ENCODE results near the gene TNNT2. TPM values are rescaled to one million over a fixed set of nuclear protein-coding genes. Genes with fewer than 3 reads are reported as not detected.

TNNT2 gene
- polyA plus RNA-seq, 1 donor, result 1,099 TPM

DNA sequence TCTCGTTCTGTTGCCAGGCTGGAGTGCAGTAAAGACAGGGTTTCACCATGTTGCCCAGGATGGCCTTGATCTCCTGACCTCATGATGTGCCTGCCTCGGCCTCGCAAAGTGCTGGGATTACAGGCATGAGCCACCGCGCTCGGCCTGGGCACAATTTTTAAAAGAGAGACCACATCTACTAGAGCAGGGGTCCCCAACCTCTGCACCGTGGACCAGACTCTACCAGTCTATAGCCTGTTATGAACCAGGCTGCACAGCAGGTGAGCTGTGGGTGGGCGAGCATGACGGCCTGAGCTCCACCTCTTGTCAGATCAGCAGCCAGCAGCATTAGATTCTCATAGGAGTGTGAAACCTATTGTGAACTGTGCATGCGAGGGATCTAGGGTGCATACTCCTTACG is 20.8 kb downstream of the TNNT2 start:
- DNase-seq (ENCODE audit: low read depth), result no peak

DNA sequence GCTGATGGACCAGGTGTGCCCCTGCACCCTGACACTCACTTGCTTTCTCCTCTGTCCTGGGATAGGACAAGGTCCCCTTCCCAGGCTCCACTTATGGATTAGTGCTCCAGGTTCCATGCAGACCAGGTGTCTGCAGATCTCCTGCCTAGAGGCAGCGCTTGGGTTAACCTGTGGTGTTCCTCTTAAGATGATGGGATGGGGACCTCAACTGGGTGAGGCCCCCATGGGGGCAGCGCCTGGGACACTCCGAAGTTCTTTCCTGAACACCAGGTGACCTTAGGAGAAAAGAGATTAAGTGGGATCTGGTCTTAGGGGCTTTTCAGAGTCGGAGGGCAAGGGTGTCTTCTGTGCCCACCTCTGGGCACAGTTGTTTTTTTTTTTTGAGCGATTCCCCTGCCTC is 21.2 kb downstream of the TNNT2 start:
- DNase-seq (ENCODE audit: low read depth), result no peak

DNA sequence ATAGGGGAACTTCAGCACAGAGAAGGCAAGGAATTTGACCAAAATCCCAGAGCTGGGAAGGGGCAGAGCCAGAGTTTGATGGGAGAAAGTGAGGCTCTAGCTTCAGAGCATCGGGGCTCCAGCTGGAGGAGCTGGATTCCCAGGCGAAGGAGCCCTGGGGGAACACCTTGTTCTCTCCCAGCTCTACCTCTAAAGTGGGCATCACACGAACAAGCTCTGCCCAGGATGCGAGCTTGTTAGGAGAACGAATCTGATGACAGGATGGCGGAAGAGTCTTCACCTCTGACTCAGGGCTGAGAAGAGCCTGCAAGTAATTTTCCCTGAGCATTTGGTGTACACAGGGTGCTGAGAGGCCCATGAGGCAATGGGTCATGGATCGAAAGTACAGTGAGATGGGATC is 22.0 kb downstream of the TNNT2 start:
- DNase-seq (ENCODE audit: low read depth), result no peak

DNA sequence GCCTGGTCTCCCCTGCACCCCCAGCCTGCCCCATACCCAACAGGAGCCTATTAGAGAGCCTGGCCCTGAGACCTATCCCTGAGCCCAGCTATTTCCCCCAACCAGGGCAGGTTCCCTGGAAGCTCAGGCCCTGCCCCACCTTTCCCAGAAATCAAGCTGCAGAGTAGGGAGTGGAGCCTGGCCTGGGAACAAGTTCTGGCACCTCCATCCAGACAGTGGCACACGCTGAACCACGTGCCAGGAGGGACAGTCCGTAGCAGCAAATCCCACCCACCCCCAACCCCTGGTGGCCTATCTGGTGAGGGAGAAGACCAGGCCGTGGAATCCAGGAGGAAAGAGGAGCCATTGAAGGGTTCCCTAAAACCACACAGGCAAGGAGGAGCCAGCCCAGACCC is 22.6 kb downstream of the TNNT2 start:
- no peak for DNase-seq (ENCODE audit: low read depth)

DNA sequence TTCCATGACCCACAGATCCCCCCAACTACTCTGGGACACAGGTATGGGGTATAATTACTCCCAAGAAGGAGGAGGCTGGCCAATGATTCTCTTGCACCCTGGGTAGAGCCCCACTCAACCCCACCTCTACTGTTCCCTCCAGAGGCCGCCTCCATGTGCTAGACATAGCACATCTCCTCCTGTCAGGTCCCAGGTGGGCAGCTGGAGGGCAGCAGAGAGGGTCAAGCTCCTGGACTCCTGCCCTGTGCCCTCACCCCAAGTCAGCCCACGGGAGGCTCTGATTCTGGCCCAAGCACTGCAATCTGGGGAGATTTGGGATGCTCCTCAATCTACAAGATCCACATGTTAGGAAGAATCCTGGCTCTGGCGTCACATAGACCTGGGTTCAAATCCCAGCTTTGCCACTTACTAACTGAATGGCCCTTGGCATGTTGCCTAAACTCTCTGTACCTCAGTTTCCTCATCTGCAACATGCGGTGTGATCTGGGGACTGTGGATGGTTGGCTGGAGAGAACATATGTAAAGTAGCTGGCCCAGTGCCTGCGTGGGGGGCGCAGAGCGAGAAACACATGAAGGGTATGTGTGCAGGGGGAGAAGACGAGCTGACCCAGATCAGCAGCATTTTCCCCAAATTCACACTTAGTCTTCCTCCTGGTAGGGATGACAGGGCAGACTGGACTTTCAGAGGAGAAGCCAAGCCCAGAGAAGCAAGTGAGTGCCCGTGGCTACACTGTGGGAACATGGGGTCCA is 23.2 kb downstream of the TNNT2 start:
- DNase-seq (ENCODE audit: low read depth), result no peak

DNA sequence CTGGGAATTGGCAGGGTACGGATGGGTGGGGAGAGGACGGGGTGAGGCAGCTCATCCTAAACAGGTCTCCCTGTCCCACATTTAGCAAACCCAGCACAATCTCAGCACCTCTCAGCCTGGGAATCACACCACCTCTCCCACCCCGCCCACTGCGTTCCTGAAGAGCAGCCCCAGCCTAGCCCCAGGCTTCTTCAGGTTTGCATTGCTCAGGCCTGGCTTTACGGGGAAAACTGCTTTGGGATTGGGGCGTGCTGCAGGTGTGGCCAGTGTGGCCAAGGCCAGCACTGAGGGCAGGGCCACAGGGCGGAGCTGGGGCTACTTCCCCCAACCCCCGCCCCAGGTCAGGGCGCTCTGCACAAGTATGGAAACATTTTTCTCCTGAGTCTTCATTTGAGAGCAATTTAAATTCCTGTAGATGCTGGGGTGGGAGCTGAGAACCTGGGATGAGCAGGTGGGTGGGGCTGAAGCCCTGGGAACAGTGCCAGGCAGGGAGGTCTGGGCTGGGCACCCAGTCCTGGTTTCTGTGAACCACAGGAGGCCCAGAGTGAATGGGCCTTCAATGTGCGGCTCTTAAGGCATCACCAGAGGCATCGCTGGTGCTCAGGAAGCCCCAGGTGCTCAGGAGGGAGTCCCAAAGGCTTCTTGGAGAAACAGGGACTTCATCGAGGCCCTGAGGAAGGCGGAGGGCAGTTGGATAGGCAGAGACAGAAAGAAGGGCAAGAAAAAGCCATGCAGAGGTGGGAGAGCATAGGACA is 24.1 kb downstream of the TNNT2 start:
- DNase-seq (ENCODE audit: low read depth), result no peak

DNA sequence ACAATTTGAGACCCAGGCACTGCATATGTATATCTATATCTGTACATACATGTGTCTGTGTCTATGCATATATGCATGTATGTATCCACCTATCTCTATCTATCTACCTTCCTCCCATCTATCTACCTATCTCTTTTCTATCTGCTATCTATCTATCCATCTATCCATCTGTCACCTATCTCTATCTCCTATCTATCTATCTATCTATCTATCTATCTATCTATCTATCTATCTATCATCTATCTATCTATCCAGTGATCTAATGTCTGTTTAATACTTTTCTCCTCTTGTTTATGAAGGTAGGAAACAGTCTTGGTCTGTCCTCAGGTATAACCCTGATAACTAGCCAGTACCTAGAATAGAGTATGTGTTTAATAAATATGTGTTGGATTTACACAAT is 25.9 kb downstream of the TNNT2 start:
- DNase-seq (ENCODE audit: low read depth), result no peak

DNA sequence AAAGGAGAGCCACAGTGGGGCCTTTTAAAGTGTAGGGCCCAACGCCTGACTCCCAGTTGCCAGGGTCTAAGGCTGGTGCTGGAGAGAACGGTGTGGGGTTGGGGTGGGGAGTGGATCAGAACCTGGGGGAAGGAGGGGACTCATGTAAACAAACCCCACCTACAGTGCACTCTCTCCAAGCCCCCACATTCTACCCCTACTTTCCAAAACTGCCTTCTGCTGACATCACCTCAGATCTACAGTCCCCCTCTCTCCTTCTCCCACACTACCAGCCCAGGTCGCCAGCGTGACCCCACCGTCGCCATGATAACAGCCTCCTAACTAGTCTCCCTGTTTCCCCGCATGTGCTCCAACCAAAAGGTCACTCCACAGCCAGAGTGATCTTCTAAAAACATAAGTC is 26.6 kb downstream of the TNNT2 start:
- no peak for DNase-seq (ENCODE audit: low read depth)

DNA sequence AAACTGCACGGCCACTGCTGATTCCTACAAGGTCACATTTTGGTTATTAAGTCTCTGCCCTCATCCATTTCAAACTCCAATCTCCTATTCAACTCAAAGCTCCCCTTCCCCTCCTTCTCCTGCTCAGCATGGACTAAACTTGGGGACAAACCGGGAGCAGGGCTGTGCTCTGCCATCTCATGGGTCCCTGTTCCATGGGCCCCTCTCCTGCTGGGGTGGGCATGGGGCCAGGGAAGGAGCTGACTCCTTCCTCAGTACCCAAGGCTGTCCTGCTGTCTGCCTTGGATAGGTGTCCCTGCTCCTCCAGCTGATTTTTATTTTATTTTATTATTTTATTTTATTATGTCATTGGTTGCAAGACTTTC is 27.1 kb downstream of the TNNT2 start:
- DNase-seq (ENCODE audit: low read depth), result no peak

DNA sequence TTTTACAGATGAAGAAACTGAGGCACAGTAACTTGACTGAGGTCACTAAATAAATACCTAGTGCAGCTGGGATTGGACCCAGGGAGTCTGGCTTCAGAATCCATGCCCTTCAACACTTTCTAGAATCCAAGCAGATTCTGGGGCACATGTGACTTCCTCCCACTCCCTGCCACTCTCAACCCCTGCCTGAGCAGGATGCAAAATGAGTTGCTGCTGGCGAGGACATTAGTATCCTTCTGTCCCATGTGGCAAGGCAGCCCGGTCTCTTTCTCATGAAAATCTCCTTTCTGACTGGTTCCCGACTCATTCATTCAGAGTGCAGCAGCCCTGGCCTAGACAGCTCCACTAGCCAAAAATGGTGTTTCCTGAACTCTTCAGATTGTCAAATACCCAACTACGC is 28.4 kb downstream of the TNNT2 start:
- DNase-seq (ENCODE audit: low read depth), result no peak

DNA sequence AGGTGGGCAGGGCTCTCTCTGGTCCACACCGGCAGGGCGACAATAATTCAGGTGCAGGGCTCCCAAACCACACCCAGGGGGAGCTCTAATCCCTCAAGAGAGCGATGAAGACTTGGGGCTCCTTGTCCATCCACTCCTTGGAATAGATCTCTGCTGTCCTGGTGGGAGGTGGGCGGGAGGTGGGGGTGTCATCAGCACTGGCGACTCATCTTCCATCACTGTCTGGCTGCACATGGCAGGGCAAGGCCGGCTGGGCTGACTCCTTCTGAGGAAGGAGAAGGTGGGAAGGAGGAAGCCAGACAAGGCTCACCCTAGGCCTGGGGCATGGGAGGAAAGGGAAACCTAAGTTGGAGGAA is 29.3 kb downstream of the TNNT2 start:
- no peak for DNase-seq (ENCODE audit: low read depth)

DNA sequence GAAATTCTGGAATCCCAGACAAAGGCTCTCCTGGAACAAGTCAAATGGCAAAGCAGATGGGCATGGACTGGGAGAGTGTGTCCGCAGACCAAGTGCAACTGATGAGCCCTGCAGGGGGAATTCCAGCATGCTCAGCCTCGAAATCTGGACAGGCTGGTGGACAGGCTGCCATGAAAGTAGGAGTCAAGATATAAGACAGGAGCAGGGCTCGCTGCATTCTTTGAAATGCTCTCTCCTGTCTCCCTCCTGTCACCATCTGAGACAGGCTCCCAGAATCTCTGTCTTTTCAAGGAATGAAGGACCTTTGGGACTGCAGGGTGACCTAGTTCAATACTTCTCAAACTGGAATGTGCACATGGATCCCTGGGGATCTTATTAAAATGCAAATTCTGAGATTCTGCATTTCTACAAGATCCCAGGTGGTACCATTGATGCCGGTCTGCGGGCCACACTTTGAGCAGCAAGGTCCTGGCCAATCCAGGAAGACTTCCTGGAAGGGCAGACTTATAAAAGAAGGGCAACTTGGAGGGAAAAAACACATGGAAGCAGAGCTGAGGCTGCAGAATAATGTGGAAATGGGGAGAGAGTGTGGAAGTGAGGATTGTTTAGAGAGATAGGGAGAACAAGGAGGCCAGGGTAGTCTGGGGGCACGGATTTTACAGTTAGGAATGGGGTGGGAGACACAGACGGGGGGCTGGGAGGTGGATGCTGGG is 29.8 kb downstream of the TNNT2 start:
- no peak for DNase-seq (ENCODE audit: low read depth)

DNA sequence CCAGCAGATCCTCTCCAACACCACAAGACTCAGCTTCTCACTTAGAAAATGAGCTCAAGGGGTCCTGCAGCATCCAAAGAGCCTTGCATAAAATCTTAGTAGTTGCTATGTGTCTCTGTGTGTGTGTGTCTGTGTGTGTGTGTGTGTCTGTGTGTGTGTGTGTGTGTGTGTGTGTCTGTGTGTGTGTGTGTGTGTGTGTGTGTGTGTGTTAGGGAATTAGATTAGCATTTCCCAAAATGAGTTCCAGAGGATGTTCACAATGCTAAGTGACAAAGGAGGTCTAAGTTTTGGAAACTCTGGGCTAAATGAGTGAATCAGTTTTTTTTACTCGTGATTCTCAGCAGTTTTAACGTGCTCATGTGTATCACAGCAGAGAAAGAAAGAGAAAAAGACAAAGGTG is 30.5 kb downstream of the TNNT2 start:
- no peak for DNase-seq (ENCODE audit: low read depth)

DNA sequence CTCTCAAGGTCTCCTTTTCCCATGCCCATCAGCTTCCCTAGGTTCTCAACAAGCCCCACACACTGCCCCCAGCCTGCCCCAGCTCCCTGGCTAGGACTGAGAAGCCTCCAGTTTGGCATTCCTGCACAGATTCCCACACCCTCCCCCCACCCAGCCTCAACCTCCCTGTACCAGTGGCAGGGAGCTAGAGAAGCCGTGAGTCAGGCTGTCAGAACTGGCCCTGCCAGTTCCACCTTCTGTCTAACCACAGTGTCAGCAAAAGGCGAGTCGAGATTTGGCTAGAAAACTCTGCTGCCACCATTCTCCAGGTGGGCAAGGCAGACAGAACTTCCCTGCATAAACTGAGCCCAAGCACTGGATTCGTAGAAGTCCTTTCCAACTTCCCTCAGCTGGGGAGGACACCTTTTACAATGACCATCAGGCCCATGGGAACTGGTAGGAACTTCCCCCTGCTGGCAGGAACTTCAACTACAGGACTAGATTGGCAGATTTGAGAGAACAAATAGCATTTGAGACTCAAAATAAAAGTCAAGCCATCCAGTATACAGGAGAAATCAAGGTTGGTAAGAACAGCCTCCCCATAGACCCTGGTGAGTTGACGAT is 31.0 kb downstream of the TNNT2 start:
- no peak for DNase-seq (ENCODE audit: low read depth)

DNA sequence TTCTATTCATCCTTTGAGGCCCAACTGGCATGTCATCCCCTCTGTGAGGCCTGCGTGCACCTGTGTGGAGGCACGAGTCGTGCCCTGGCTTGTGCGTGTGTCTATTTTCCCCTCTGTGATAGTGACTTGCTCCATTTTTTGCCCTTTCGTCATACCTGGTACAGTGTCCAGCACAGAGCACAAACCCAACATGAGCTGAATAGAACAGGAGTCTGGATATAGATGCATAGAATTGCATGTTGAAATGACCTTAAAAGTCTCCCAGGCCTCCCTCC is 32.5 kb downstream of the TNNT2 start:
- DNase-seq (ENCODE audit: low read depth), result no peak

DNA sequence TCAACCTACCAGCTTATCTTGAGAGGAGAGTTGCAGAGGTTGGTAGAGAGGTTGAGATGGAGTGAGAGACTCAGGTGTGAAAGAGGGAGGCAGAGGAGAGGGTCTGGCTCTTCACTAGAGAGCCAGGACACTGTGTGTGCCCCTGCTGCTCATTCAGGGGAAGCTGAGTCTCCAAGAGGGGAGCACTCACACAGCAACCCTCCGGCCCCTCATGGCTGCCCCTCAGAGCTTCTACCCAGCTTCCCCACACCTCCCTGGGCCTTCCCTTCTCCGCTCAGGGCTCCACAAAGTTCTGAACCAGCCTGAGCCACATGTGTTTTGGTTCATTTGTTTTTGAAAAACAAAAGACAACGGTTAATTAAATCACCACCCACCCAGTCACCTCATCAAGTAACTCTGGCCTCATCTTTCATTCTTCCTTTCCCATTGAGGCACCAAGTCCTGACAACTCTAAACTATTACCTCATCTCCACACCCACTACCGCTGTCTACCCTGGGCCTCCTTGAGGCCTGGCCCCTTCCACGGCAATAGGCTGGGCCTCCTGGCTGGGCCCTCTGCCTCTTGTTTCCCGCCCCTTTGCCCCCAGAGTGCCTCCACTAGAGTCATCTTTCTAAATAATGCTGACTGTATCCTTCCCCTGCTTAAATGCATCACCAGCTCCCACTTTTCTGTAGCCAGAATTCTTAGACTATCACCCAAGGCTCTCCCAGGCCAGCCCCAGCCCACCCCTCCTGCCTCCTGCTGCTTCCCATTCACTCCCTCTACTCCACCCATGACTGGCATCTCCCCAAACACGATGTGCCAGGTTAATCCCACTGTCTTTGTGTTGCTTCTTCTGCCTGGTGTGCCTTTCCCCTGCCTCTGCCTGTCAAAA is 33.0 kb downstream of the TNNT2 start:
- DNase-seq (ENCODE audit: low read depth), result no peak

DNA sequence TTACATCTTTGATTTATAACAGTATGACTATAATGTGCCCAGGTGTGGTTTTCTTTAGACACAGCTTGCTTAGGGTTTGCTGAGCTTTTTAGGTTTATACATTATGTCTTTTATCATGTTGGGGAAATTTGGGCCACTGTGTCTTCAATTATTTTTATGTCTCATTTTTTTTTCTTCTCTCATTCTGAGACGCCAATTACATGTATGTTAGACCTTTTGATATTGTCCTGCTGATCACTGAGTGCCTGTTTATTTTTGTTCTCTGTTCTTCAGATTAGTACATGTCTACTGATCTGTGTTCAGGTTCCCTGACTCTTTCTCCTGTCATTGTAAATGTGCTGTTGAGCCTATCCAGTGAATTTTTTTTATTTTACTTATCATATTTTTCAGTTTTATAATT is 36.1 kb downstream of the TNNT2 start:
- no peak for DNase-seq (ENCODE audit: low read depth)

DNA sequence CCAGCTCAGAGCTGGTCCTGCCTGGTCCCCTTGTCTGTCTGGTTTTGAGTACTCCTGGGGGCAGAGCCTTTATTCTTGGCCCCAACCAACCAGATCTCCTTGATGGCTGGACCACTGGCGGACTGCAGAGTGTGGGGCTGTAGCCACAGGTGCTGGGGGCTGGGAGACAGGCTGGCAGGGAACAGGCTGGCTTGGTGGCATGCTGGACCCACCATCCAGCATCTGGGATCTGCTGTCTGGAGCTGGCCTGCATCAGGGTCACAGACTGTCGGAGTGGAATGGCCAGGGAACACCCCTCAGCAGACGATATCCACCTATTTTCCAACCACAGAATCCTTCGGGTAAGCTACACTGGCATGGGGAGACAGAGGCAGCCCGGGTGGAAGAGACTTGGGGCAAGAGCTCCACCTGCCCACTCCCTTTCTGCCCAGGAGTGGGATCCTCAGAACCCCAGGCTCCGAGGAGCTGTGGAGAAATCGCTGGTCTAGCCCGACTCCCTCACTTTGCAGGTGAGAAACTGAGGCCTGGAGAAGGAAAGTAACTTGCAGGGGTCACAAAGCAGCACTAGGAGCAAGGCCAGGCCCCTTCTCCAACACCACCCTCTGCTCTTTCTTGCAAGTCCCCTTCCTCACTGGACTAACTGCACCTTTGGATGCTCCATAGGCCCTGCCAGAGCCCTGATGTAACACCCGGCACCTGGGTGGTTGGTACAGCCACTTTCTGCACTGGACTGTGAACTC is 40.6 kb downstream of the TNNT2 start:
- DNase-seq (ENCODE audit: low read depth), result no peak

DNA sequence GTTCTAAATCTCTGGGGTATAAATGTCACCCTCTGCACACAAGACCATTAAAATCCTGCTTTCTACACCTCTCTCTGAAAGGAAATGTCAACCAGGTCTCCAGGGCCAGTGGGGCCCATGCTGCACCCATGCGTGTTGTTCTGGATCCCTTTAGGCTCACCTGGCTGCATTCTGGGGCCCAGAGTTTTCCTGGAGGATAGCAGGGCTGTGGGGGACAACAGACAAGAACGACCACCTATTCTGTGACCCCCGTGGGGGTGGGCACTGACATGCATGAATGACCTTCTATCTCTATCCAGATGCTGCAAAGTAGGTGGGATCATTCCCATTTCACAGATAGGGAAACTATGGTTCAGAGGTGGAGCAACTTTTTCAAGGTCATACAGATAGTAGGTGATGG is 41.6 kb downstream of the TNNT2 start:
- no peak for DNase-seq (ENCODE audit: low read depth)

DNA sequence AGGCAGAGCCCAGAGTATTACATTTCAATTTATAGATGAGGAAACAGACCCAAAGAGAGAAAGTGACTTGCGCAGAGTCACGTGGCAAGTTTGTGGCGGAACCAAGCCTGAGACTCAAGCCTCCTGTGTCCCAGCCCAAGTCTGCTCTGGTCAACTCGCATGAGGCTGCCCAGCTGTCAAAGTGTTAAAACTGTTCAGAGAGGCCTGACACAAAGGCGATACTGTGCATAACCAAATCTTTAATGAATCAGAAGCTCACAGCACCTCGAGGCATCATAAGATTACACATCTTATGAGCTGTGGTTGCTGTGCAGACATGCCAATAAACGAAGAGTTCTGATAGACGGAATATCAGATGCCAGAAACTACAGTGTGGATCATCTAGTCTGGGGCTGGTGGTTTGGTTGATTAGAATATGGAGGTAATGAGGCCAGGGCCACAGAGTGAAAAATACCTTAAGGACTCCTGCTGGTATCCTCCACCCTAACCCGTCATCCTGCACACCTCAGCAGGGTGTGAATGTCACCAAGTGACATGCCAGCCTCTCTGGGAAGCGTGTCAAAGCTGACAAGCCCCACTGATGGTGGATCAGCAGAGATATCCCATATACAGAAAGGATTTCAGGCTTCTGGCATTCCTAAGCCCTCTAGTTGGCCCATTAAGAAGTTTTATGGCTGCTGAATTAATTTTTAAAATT is 42.2 kb downstream of the TNNT2 start:
- DNase-seq (ENCODE audit: low read depth), result no peak

All from forelimb muscle (tissue), 1 donor.